ENCODE results near the gene TFIP11.

TFIP11 gene

GRCh38 chr22:26463101-26463661 lies 49.1 kb downstream of the TFIP11 start:
- no peak overlapping the region for H3K4me2 ChIP-seq (ENCODE audit: insufficient read depth, low read length, poor library complexity, severe bottlenecking)
- no peak overlapping the region for H3K14ac ChIP-seq (ENCODE audit: low read length)
- H2BK12ac ChIP-seq (ENCODE audit: low read length), result no peak overlapping the region
- peaks cover 38 to 97% of the 10 kb centered on the region in 2 donors for H3K36me3 ChIP-seq (replicated peaks in 1 of 2; ENCODE audit: control insufficient read depth in 2 of 2, insufficient read depth in 2 of 2, low read length in 2 of 2)
- H3K23ac ChIP-seq (ENCODE audit: low read depth, low read length, poor library complexity), result no peak overlapping the region
- no peak overlapping the region for H2AFZ ChIP-seq (ENCODE audit: low read length)
- H3K4me3 ChIP-seq (ENCODE audit: low read length in 2 of 2), result no peak overlapping the region
- peak overlapping the region; percentile 60 for H3K9ac ChIP-seq (ENCODE audit: low read depth, low read length, poor library complexity)
- H3K9me3 ChIP-seq (replicated peaks in 1 of 2; ENCODE audit: control insufficient read depth in 2 of 2, insufficient read depth in 1 of 2, low read depth in 1 of 2, low read length in 2 of 2), result no peaks in the 10 kb centered on the region
- H2AK5ac ChIP-seq (ENCODE audit: low read depth, low read length), result no peak overlapping the region
- H3K79me1 ChIP-seq (ENCODE audit: low read depth, low read length), result no peaks in the 10 kb centered on the region
- no peak overlapping the region for H3K27ac ChIP-seq (replicated peaks; ENCODE audit: low read length)
- no peak overlapping the region for H4K8ac ChIP-seq (ENCODE audit: low read depth, low read length)
- no peak overlapping the region for H3K4ac ChIP-seq (ENCODE audit: low read length)
- no peak overlapping the region for H3K18ac ChIP-seq (ENCODE audit: low read length)
- DNase-seq (ENCODE audit: low spot score), result no peak
- no peak overlapping the region for H2BK15ac ChIP-seq (ENCODE audit: low read length)
- peaks cover 5 to 14% of the 10 kb centered on the region in 2 donors for H3K4me1 ChIP-seq (ENCODE audit: control insufficient read depth in 2 of 2, insufficient read depth in 1 of 2, low read depth in 1 of 2, low read length in 2 of 2)
- no peak overlapping the region for H2BK5ac ChIP-seq (ENCODE audit: low read length)
- no peak overlapping the region for H2BK120ac ChIP-seq (ENCODE audit: low read depth, low read length)
- no peaks in the 10 kb centered on the region for H3K27me3 ChIP-seq (ENCODE audit: control insufficient read depth in 3 of 3, insufficient read depth in 3 of 3, low read depth in 1 of 3, low read length in 3 of 3)
- no peak overlapping the region for H4K91ac ChIP-seq (ENCODE audit: low read depth, low read length, poor library complexity)
- no CpG with 5 or more reads among the region's 10 CpGs for WGBS, 2 donors (ENCODE audit: extremely low coverage in 2 of 2, insufficient read length in 2 of 2, insufficient replicate concordance in 1 of 2)

- H3K9ac ChIP-seq (ENCODE audit: low read depth, low read length, poor library complexity), result no peak overlapping the region
- no peak overlapping the region for H3K4me3 ChIP-seq (ENCODE audit: low read length in 2 of 2)
- no peak overlapping the region for H3K14ac ChIP-seq (ENCODE audit: low read length)
- no peaks in the 10 kb centered on the region for H3K27me3 ChIP-seq (ENCODE audit: control insufficient read depth in 3 of 3, insufficient read depth in 3 of 3, low read depth in 1 of 3, low read length in 3 of 3)
- no peak overlapping the region for H2BK5ac ChIP-seq (ENCODE audit: low read length)
- no peak overlapping the region for H2AK5ac ChIP-seq (ENCODE audit: low read depth, low read length)
- H2AFZ ChIP-seq (ENCODE audit: low read length), result no peak overlapping the region
- no peak overlapping the region for H3K18ac ChIP-seq (ENCODE audit: low read length)
- H4K91ac ChIP-seq (ENCODE audit: low read depth, low read length, poor library complexity), result no peak overlapping the region
- no peak overlapping the region for H4K8ac ChIP-seq (ENCODE audit: low read depth, low read length)
- no peaks in the 10 kb centered on the region for H3K9me3 ChIP-seq (replicated peaks in 1 of 2; ENCODE audit: control insufficient read depth in 2 of 2, insufficient read depth in 1 of 2, low read depth in 1 of 2, low read length in 2 of 2)
- H3K79me1 ChIP-seq (ENCODE audit: low read depth, low read length), result no peaks in the 10 kb centered on the region
- H3K27ac ChIP-seq (replicated peaks; ENCODE audit: low read length), result no peak overlapping the region
- DNase-seq (ENCODE audit: low spot score), result no peak
- no peak overlapping the region for H3K4ac ChIP-seq (ENCODE audit: low read length)
- H2BK12ac ChIP-seq (ENCODE audit: low read length), result no peak overlapping the region
- no peak overlapping the region for H2BK120ac ChIP-seq (ENCODE audit: low read depth, low read length)
- peaks cover 40 to 97% of the 10 kb centered on the region in 2 donors for H3K36me3 ChIP-seq (replicated peaks in 1 of 2; ENCODE audit: control insufficient read depth in 2 of 2, insufficient read depth in 2 of 2, low read length in 2 of 2)
- H2BK15ac ChIP-seq (ENCODE audit: low read length), result no peak overlapping the region
- H3K4me2 ChIP-seq (ENCODE audit: insufficient read depth, low read length, poor library complexity, severe bottlenecking), result no peak overlapping the region
- no peak overlapping the region for H3K23ac ChIP-seq (ENCODE audit: low read depth, low read length, poor library complexity)
- H3K4me1 ChIP-seq (ENCODE audit: control insufficient read depth in 2 of 2, insufficient read depth in 1 of 2, low read depth in 1 of 2, low read length in 2 of 2), result peaks cover 5 to 14% of the 10 kb centered on the region in 2 donors
- WGBS, 2 donors (ENCODE audit: extremely low coverage in 2 of 2, insufficient read length in 2 of 2, insufficient replicate concordance in 1 of 2), result no CpG with 5 or more reads among the region's 3 CpGs
Measured at GRCh38 chr22:26462641-26463040, 49.6 kb downstream of the TFIP11 start.

- Histone ChIP-seq H3K4me2 (ENCODE audit: insufficient read depth, low read length, poor library complexity, severe bottlenecking) (no peak overlapping the region), H3K4me3 (ENCODE audit: low read length in 2 of 2) (no peak overlapping the region), H2BK120ac (ENCODE audit: low read depth, low read length) (no peak overlapping the region), H3K18ac (ENCODE audit: low read length) (no peak overlapping the region), H2BK5ac (ENCODE audit: low read length) (no peak overlapping the region), H3K9me3 (replicated peaks in 1 of 2; ENCODE audit: control insufficient read depth in 2 of 2, insufficient read depth in 1 of 2, low read depth in 1 of 2, low read length in 2 of 2) (no peaks in the 10 kb centered on the region), H3K23ac (ENCODE audit: low read depth, low read length, poor library complexity) (no peak overlapping the region), H3K14ac (ENCODE audit: low read length) (no peak overlapping the region), H3K4me1 (ENCODE audit: control insufficient read depth in 2 of 2, insufficient read depth in 1 of 2, low read depth in 1 of 2, low read length in 2 of 2) (peaks cover 5 to 14% of the 10 kb centered on the region in 2 donors), H3K27me3 (ENCODE audit: control insufficient read depth in 3 of 3, insufficient read depth in 3 of 3, low read depth in 1 of 3, low read length in 3 of 3) (no peaks in the 10 kb centered on the region), H3K4ac (ENCODE audit: low read length) (no peak overlapping the region), H3K9ac (ENCODE audit: low read depth, low read length, poor library complexity) (no peak overlapping the region), H2AK5ac (ENCODE audit: low read depth, low read length) (no peak overlapping the region), H2AFZ (ENCODE audit: low read length) (no peak overlapping the region), H4K91ac (ENCODE audit: low read depth, low read length, poor library complexity) (no peak overlapping the region), H2BK12ac (ENCODE audit: low read length) (no peak overlapping the region), H4K8ac (ENCODE audit: low read depth, low read length) (no peak overlapping the region), H3K36me3 (replicated peaks in 1 of 2; ENCODE audit: control insufficient read depth in 2 of 2, insufficient read depth in 2 of 2, low read length in 2 of 2) (peaks cover 42 to 96% of the 10 kb centered on the region in 2 donors), H2BK15ac (ENCODE audit: low read length) (no peak overlapping the region), H3K27ac (replicated peaks; ENCODE audit: low read length) (no peak overlapping the region), H3K79me1 (ENCODE audit: low read depth, low read length) (no peaks in the 10 kb centered on the region)
- no peak for DNase-seq (ENCODE audit: low spot score)
- WGBS, 2 donors (ENCODE audit: extremely low coverage in 2 of 2, insufficient read length in 2 of 2, insufficient replicate concordance in 1 of 2), result no CpG with 5 or more reads among the region's 5 CpGs
Measured at GRCh38 chr22:26462051-26462450, 50.2 kb downstream of the TFIP11 start.

- Histone ChIP-seq H3K18ac (ENCODE audit: low read length) (no peak overlapping the region), H3K4me1 (ENCODE audit: control insufficient read depth in 2 of 2, insufficient read depth in 1 of 2, low read depth in 1 of 2, low read length in 2 of 2) (peaks cover 5 to 14% of the 10 kb centered on the region in 2 donors), H2BK15ac (ENCODE audit: low read length) (no peak overlapping the region), H2BK12ac (ENCODE audit: low read length) (no peak overlapping the region), H3K23ac (ENCODE audit: low read depth, low read length, poor library complexity) (no peak overlapping the region), H3K27ac (replicated peaks; ENCODE audit: low read length) (no peak overlapping the region), H2BK5ac (ENCODE audit: low read length) (no peak overlapping the region), H3K14ac (ENCODE audit: low read length) (no peak overlapping the region), H3K27me3 (ENCODE audit: control insufficient read depth in 3 of 3, insufficient read depth in 3 of 3, low read depth in 1 of 3, low read length in 3 of 3) (no peaks in the 10 kb centered on the region), H3K79me1 (ENCODE audit: low read depth, low read length) (no peaks in the 10 kb centered on the region), H3K36me3 (replicated peaks in 1 of 2; ENCODE audit: control insufficient read depth in 2 of 2, insufficient read depth in 2 of 2, low read length in 2 of 2) (peaks cover 41 to 96% of the 10 kb centered on the region in 2 donors), H3K4me3 (ENCODE audit: low read length in 2 of 2) (no peak overlapping the region), H3K4ac (ENCODE audit: low read length) (no peak overlapping the region), H3K9me3 (replicated peaks in 1 of 2; ENCODE audit: control insufficient read depth in 2 of 2, insufficient read depth in 1 of 2, low read depth in 1 of 2, low read length in 2 of 2) (no peaks in the 10 kb centered on the region), H3K4me2 (ENCODE audit: insufficient read depth, low read length, poor library complexity, severe bottlenecking) (no peak overlapping the region), H2AK5ac (ENCODE audit: low read depth, low read length) (no peak overlapping the region), H4K91ac (ENCODE audit: low read depth, low read length, poor library complexity) (no peak overlapping the region), H2AFZ (ENCODE audit: low read length) (no peak overlapping the region), H2BK120ac (ENCODE audit: low read depth, low read length) (no peak overlapping the region), H4K8ac (ENCODE audit: low read depth, low read length) (no peak overlapping the region), H3K9ac (ENCODE audit: low read depth, low read length, poor library complexity) (no peak overlapping the region)
- no CpG with 5 or more reads among the region's 3 CpGs for WGBS, 2 donors (ENCODE audit: extremely low coverage in 2 of 2, insufficient read length in 2 of 2, insufficient replicate concordance in 1 of 2)
- peak; percentile 63 for DNase-seq (ENCODE audit: low spot score)
Measured at GRCh38 chr22:26461188-26461810, 51.0 kb downstream of the TFIP11 start.

Data from neuronal stem cell (in vitro differentiated cells).